ENCODE measurements around the gene SLC31A2.

Gene SLC31A2

GRCh38 chr9:113205432-113205831 is 54.6 kb downstream of the SLC31A2 start:
- ATAC-seq (ENCODE audit: insufficient read depth, low read depth) (no peak), DNase-seq (no peak)
- H3K4me2 ChIP-seq (ENCODE audit: insufficient read depth, low read length): no peak overlapping the region
- no peak overlapping the region for H3K9ac ChIP-seq (ENCODE audit: low read depth, low read length)
- no peaks in the 10 kb centered on the region for H3K4me1 ChIP-seq (ENCODE audit: insufficient read depth, low read length)
- no peak overlapping the region for H2AFZ ChIP-seq (ENCODE audit: low read depth, low read length)
- no peaks in the 10 kb centered on the region for H3K9me3 ChIP-seq (ENCODE audit: insufficient read depth, low read length, severe bottlenecking)
- no peak overlapping the region for H3K27ac ChIP-seq (ENCODE audit: low read length)
- no peaks in the 10 kb centered on the region; the same call in 1 of the 2 replicates for H3K79me2 ChIP-seq (ENCODE audit: insufficient read depth, low read length)
- H3K27me3 ChIP-seq (ENCODE audit: insufficient read depth, low read length, poor library complexity): no peaks in the 10 kb centered on the region
- no peak overlapping the region for H3K4me3 ChIP-seq (ENCODE audit: low read depth in 1 of 2, low read length in 2 of 2)
- no peaks in the 10 kb centered on the region for H4K20me1 ChIP-seq (ENCODE audit: insufficient read depth, low read length)
- peaks cover 44% of the 10 kb centered on the region for H3K36me3 ChIP-seq (ENCODE audit: insufficient read depth, low read length)
- no peak for TF ChIP-seq EZH2 (IDR thresholded peaks at IDR 0.05; ENCODE audit: borderline replicate concordance, low read depth, low read length, severe bottlenecking)
- TF ChIP-seq CTCF (IDR thresholded peaks at IDR 0.05; ENCODE audit: borderline replicate concordance, extremely low read depth, low read length, poor library complexity, severe bottlenecking): no peak

GRCh38 chr9:113205861-113206260 is 55.1 kb downstream of the SLC31A2 start:
- H3K4me1 ChIP-seq (ENCODE audit: insufficient read depth, low read length): no peaks in the 10 kb centered on the region
- H3K4me2 ChIP-seq (ENCODE audit: insufficient read depth, low read length): no peak overlapping the region
- no peak overlapping the region for H3K27ac ChIP-seq (ENCODE audit: low read length)
- DNase-seq: no peak
- TF ChIP-seq EZH2 (IDR thresholded peaks at IDR 0.05; ENCODE audit: borderline replicate concordance, low read depth, low read length, severe bottlenecking) (no peak), CTCF (IDR thresholded peaks at IDR 0.05; ENCODE audit: borderline replicate concordance, extremely low read depth, low read length, poor library complexity, severe bottlenecking) (no peak)
- no peak overlapping the region for H2AFZ ChIP-seq (ENCODE audit: low read depth, low read length)
- no peaks in the 10 kb centered on the region; the same call in 1 of the 2 replicates for H3K79me2 ChIP-seq (ENCODE audit: insufficient read depth, low read length)
- no peaks in the 10 kb centered on the region for H4K20me1 ChIP-seq (ENCODE audit: insufficient read depth, low read length)
- no peak overlapping the region for H3K9ac ChIP-seq (ENCODE audit: low read depth, low read length)
- no peak overlapping the region for H3K4me3 ChIP-seq (ENCODE audit: low read depth in 1 of 2, low read length in 2 of 2)
- H3K36me3 ChIP-seq (ENCODE audit: insufficient read depth, low read length): peaks cover 47% of the 10 kb centered on the region
- no peaks in the 10 kb centered on the region for H3K9me3 ChIP-seq (ENCODE audit: insufficient read depth, low read length, severe bottlenecking)
- no peak for ATAC-seq (ENCODE audit: insufficient read depth, low read depth)
- no peaks in the 10 kb centered on the region for H3K27me3 ChIP-seq (ENCODE audit: insufficient read depth, low read length, poor library complexity)

- Histone ChIP-seq H3K27ac (ENCODE audit: low read length) (no peak overlapping the region), H3K9me3 (ENCODE audit: insufficient read depth, low read length, severe bottlenecking) (no peaks in the 10 kb centered on the region), H4K20me1 (ENCODE audit: insufficient read depth, low read length) (no peaks in the 10 kb centered on the region; the same call in 1 of the 2 replicates), H3K4me1 (ENCODE audit: insufficient read depth, low read length) (no peaks in the 10 kb centered on the region), H3K4me3 (ENCODE audit: low read depth in 1 of 2, low read length in 2 of 2) (no peak overlapping the region), H3K4me2 (ENCODE audit: insufficient read depth, low read length) (no peak overlapping the region), H3K9ac (ENCODE audit: low read depth, low read length) (no peak overlapping the region), H2AFZ (ENCODE audit: low read depth, low read length) (no peak overlapping the region), H3K36me3 (ENCODE audit: insufficient read depth, low read length) (peaks cover 29% of the 10 kb centered on the region; the same call in 1 of the 2 replicates), H3K27me3 (ENCODE audit: insufficient read depth, low read length, poor library complexity) (no peaks in the 10 kb centered on the region), H3K79me2 (ENCODE audit: insufficient read depth, low read length) (peaks cover 33% of the 10 kb centered on the region)
- ATAC-seq (ENCODE audit: insufficient read depth, low read depth) (no peak), DNase-seq (no peak)
- TF ChIP-seq CTCF (IDR thresholded peaks at IDR 0.05; ENCODE audit: borderline replicate concordance, extremely low read depth, low read length, poor library complexity, severe bottlenecking): no peak
- no peak for TF ChIP-seq EZH2 (IDR thresholded peaks at IDR 0.05; ENCODE audit: borderline replicate concordance, low read depth, low read length, severe bottlenecking)
These were observed 60.0 kb downstream of the SLC31A2 start for GRCh38 chr9:113210815-113211214.
